H9 (cell line): Measurements from ENCODE around the gene MITF. TPM values are rescaled to one million over a fixed set of nuclear protein-coding genes. Genes with fewer than 3 reads are reported as not detected.

ENCODE experiments used
- DNase-seq: peaks from one replicate; pipeline ENCODE4 v3.0.0-alpha.2; 2017
- H2AFZ ChIP-seq: one replicate; pipeline ENCODE4 v1.6.1; 2013; ENCODE audit warnings: mild to moderate bottlenecking, low read length, control low read depth, moderate library complexity
- H2AK5ac ChIP-seq: 2 replicates; pipeline ENCODE4 v1.6.1; 2013; ENCODE audit warnings: low read length, control low read depth, mixed read lengths; ENCODE audit not compliant: insufficient read length
- H2BK120ac ChIP-seq: one replicate; pipeline ENCODE4 v1.6.1; 2013; ENCODE audit warnings: low read depth, mild to moderate bottlenecking, low read length, control low read depth, inconsistent platforms; ENCODE audit not compliant: poor library complexity, severe bottlenecking
- H2BK12ac ChIP-seq: 2 replicates; pipeline ENCODE4 v1.6.1; 2013; ENCODE audit warnings: low read length, control low read depth, mixed read lengths, low read depth; ENCODE audit not compliant: insufficient read length
- H2BK15ac ChIP-seq: 2 replicates; pipeline ENCODE4 v1.6.1; 2013; ENCODE audit warnings: low read depth, low read length, control low read depth
- H2BK20ac ChIP-seq: one replicate; pipeline ENCODE4 v1.6.1; 2013; ENCODE audit warnings: low read depth, mild to moderate bottlenecking, low read length, control low read depth, inconsistent platforms; ENCODE audit not compliant: poor library complexity, severe bottlenecking
- H2BK5ac ChIP-seq: 2 replicates; pipeline ENCODE4 v1.6.1; 2013; ENCODE audit warnings: low read length, control low read depth, mixed read lengths; ENCODE audit not compliant: insufficient read length
- H3K14ac ChIP-seq: 2 replicates; pipeline ENCODE4 v1.6.1; 2013; ENCODE audit warnings: low read length, control low read depth; ENCODE audit not compliant: insufficient read depth
- H3K18ac ChIP-seq: 2 replicates; pipeline ENCODE4 v1.6.1; 2013; ENCODE audit warnings: low read depth, mild to moderate bottlenecking, mixed read lengths, low read length, control low read depth; ENCODE audit not compliant: insufficient read length
- H3K23ac ChIP-seq: 2 replicates; pipeline ENCODE4 v1.6.1; 2013; ENCODE audit warnings: low read length, control low read depth, mixed read lengths, low read depth; ENCODE audit not compliant: insufficient read length
- H3K23me2 ChIP-seq: 2 replicates; pipeline ENCODE4 v1.6.1; 2013; ENCODE audit warnings: low read depth, mild to moderate bottlenecking, mixed read lengths, low read length, control low read depth; ENCODE audit not compliant: insufficient read length, poor library complexity, severe bottlenecking
- H3K27ac ChIP-seq: 2 replicates; pipeline ENCODE4 v1.5.1; 2013; ENCODE audit warnings: low read length, control low read depth, mixed read lengths, low read depth; ENCODE audit not compliant: insufficient read length
- H3K27me3 ChIP-seq: 2 replicates; pipeline ENCODE4 v1.6.1; 2013; ENCODE audit warnings: low read length, control low read depth, inconsistent platforms; ENCODE audit not compliant: insufficient read depth
- H3K4ac ChIP-seq: 2 replicates; pipeline ENCODE4 v1.6.1; 2013; ENCODE audit warnings: low read depth, mild to moderate bottlenecking, control low read depth, inconsistent platforms, low read length, moderate library complexity
- H3K4me1 ChIP-seq: 2 replicates; pipeline ENCODE4 v1.6.1; 2013; ENCODE audit warnings: low read length, control low read depth, inconsistent platforms; ENCODE audit not compliant: insufficient read depth
- H3K4me2 ChIP-seq: 2 replicates; pipeline ENCODE4 v1.6.1; 2013; ENCODE audit warnings: low read length, control low read depth, mixed read lengths; ENCODE audit not compliant: insufficient read length, insufficient read depth
- H3K56ac ChIP-seq: 2 replicates; pipeline ENCODE4 v1.6.1; 2013; ENCODE audit warnings: low read depth, mild to moderate bottlenecking, mixed read lengths, low read length, control low read depth; ENCODE audit not compliant: insufficient read length
- H3K79me1 ChIP-seq: 2 replicates; pipeline ENCODE4 v1.6.1; 2013; ENCODE audit warnings: low read depth, mild to moderate bottlenecking, moderate library complexity, low read length, control low read depth, inconsistent platforms; ENCODE audit not compliant: insufficient read depth, poor library complexity, severe bottlenecking
- H3K79me2 ChIP-seq: 2 replicates; pipeline ENCODE4 v1.6.1; 2013; ENCODE audit warnings: low read length, control low read depth, inconsistent platforms; ENCODE audit not compliant: insufficient read depth
- H3K9ac ChIP-seq: 2 replicates; pipeline ENCODE4 v1.6.1; 2013; ENCODE audit warnings: low read length, control low read depth, mixed read lengths; ENCODE audit not compliant: insufficient read length; ENCODE audit errors: extremely low read depth
- H3K9me3 ChIP-seq: one replicate; pipeline ENCODE4 v1.6.1; 2013; ENCODE audit warnings: low read depth, low read length, inconsistent platforms; ENCODE audit not compliant: control insufficient read depth
- H3T11ph ChIP-seq: one replicate; pipeline ENCODE4 v1.6.1; 2013; ENCODE audit warnings: mild to moderate bottlenecking, low read length, control low read depth, inconsistent platforms
- H4K20me1 ChIP-seq: one replicate; pipeline ENCODE4 v1.6.1; 2013; ENCODE audit not compliant: control insufficient read depth, insufficient read length, insufficient read depth
- H4K5ac ChIP-seq: 2 replicates; pipeline ENCODE4 v1.6.1; 2013; ENCODE audit warnings: low read depth, mild to moderate bottlenecking, mixed read lengths, low read length, control low read depth; ENCODE audit not compliant: insufficient read length
- H4K8ac ChIP-seq: replicated peaks from 2 replicates; pipeline ENCODE4 v1.6.1; 2013; ENCODE audit warnings: low read length, control low read depth, mixed read lengths, low read depth; ENCODE audit not compliant: insufficient read length
- H4K91ac ChIP-seq: 2 replicates; pipeline ENCODE4 v1.6.1; 2013; ENCODE audit warnings: low read depth, mild to moderate bottlenecking, moderate library complexity, mixed read lengths, low read length, control low read depth; ENCODE audit not compliant: insufficient read length
- H3K27ac Mint-ChIP-seq, 3 experiments: 2 replicates in 2 of 3; 3 replicates in 1 of 3; pipeline ENCODE4 v1.8.0; 2020 to 2021; ENCODE audit warnings: mixed read lengths in 3 of 3, mild to moderate bottlenecking in 1 of 3, moderate library complexity in 1 of 3
- H3K27me3 Mint-ChIP-seq: 2 replicates; pipeline ENCODE4 v1.8.0; 2021; ENCODE audit warnings: low read depth, mild to moderate bottlenecking, moderate library complexity, mixed read lengths
- H3K36me3 Mint-ChIP-seq, 3 experiments: 2 replicates in 2 of 3; 3 replicates in 1 of 3; pipeline ENCODE4 v1.8.0; 2020 to 2021; ENCODE audit warnings: low read depth in 3 of 3, mixed read lengths in 3 of 3; ENCODE audit not compliant: insufficient read depth in 1 of 3
- H3K4me1 Mint-ChIP-seq, 2 experiments: 2 replicates each; pipeline ENCODE4 v1.8.0; 2020; ENCODE audit warnings: mixed read lengths in 2 of 2
- H3K4me3 Mint-ChIP-seq, 2 experiments: 2 replicates in 1 of 2; 3 replicates in 1 of 2; pipeline ENCODE4 v1.8.0; 2020 to 2021; ENCODE audit warnings: mild to moderate bottlenecking in 2 of 2, mixed read lengths in 2 of 2, moderate library complexity in 1 of 2
- H3K9me3 Mint-ChIP-seq, 2 experiments: 2 replicates in 1 of 2; 3 replicates in 1 of 2; pipeline ENCODE4 v1.8.0; 2020; ENCODE audit warnings: mild to moderate bottlenecking in 2 of 2, mixed read lengths in 2 of 2, moderate library complexity in 1 of 2
- CTCF ChIP-seq: fragments of 200-600 bp; sonication (generic); conservative IDR thresholded peaks from 3 replicates; pipeline ENCODE4 v1.8.0; 2021; ENCODE audit warnings: antibody characterized with exemption, mild to moderate bottlenecking
- WGBS: extraction: QIAGEN DNeasy Blood & Tissue Kit; methylation state at CpG from one replicate; pipeline ENCODE4 v1.1.7; 2013; ENCODE audit warnings: missing lambda C conversion rate, low lambda C conversion rate, mixed read lengths; ENCODE audit not compliant: insufficient read length; ENCODE audit errors: extremely low coverage; 5-methylcytosine and 5-hydroxymethylcytosine counted together
- total RNA-seq: library from RNA; stranded (reverse); gene quantifications from 2 replicates; pipeline ENCODE4 v1.2.1, GENCODE V29; 2021

Gene MITF
- total RNA-seq, 1 experiment from 2014 or later: 0.81 TPM

- Histone ChIP-seq H3K23ac (no peak overlapping the region), H3K56ac (no peak overlapping the region), H3K79me1 (no peaks in the 10 kb centered on the region), H2BK5ac (no peak overlapping the region), H3K27me3 (no peaks in the 10 kb centered on the region), H4K8ac (no peak overlapping the region), H2BK15ac (no peak overlapping the region), H2AFZ (no peak overlapping the region), H2BK20ac (no peak overlapping the region), H2BK120ac (no peak overlapping the region), H3K9me3 (no peaks in the 10 kb centered on the region), H3T11ph (no peak overlapping the region), H3K27ac (no peak overlapping the region), H3K18ac (no peak overlapping the region), H3K4me1 (no peaks in the 10 kb centered on the region; the same call in 1 of the 2 replicates), H3K79me2 (no peaks in the 10 kb centered on the region), H2AK5ac (no peak overlapping the region), H3K4ac (no peak overlapping the region), H2BK12ac (no peak overlapping the region), H4K5ac (no peak overlapping the region), H3K4me2 (no peak overlapping the region), H4K91ac (no peak overlapping the region), H3K23me2 (peaks cover 2% of the 10 kb centered on the region), H3K14ac (no peak overlapping the region), H4K20me1 (no peaks in the 10 kb centered on the region), H3K9ac (no peak overlapping the region)
- no CpG with 5 or more reads among the region's 6 CpGs for WGBS
- no peaks in the 10 kb centered on the region for H3K9me3 Mint-ChIP-seq
- no peak overlapping the region for H3K27ac Mint-ChIP-seq
- H3K27me3 Mint-ChIP-seq: no peaks in the 10 kb centered on the region
- no peaks in the 10 kb centered on the region for H3K4me1 Mint-ChIP-seq
- no peaks in the 10 kb centered on the region for H3K36me3 Mint-ChIP-seq
- no peak overlapping the region for H3K4me3 Mint-ChIP-seq
- DNase-seq: no peak
- no peak for TF ChIP-seq CTCF
These were observed 227.9 kb downstream of the MITF start for GRCh38 chr3:69967156-69967555.
